Heart right ventricle (tissue), 16 donors: ENCODE data around the gene GMEB2. TPM values are rescaled to one million over a fixed set of nuclear protein-coding genes. Genes with fewer than 3 reads are reported as not detected.

Experiments
- ATAC-seq, 8 donors: fragments of 200-7000 bp; cut with Tn5 transposase; one replicate each; pipeline ENCODE4 v1.9.1; 2020; ENCODE audit warnings: mild to moderate bottlenecking in 8 of 8, moderate library complexity in 8 of 8, moderate number of reproducible peaks in 1 of 8
- DNase-seq, 2 donors: peaks; one replicate each; pipeline ENCODE4 v3.0.0-alpha.2; 2020
- H3K27ac ChIP-seq, 10 donors: fragments of 200-600 bp; sonication (generic) in 2 of 10; one replicate each; pipeline versions ENCODE4 v1.5.0 to v1.8.0; 2020 to 2022; ENCODE audit warnings: mild to moderate bottlenecking in 3 of 10
- H3K27me3 ChIP-seq, 7 donors: fragments of 200-600 bp; one replicate each; pipeline ENCODE4 v1.8.0; 2021 to 2022; ENCODE audit warnings: mild to moderate bottlenecking in 2 of 7
- H3K36me3 ChIP-seq, 9 donors: fragments of 200-600 bp; sonication (generic) in 1 of 9; one replicate each; pipeline versions ENCODE4 v1.5.0 to v1.8.0; 2020 to 2022; ENCODE audit warnings: mild to moderate bottlenecking in 2 of 9
- H3K4me1 ChIP-seq, 9 donors: fragments of 200-600 bp; sonication (generic) in 1 of 9; one replicate each; pipeline versions ENCODE4 v1.5.0 to v1.8.0; 2020 to 2022; ENCODE audit warnings: mild to moderate bottlenecking in 4 of 9
- H3K4me3 ChIP-seq, 10 donors: fragments of 200-600 bp; sonication (generic) in 2 of 10; one replicate each; pipeline versions ENCODE4 v1.5.0 to v1.8.0; 2020 to 2022; ENCODE audit warnings: mild to moderate bottlenecking in 7 of 10, moderate library complexity in 2 of 10
- H3K9me3 ChIP-seq, 11 donors: fragments of 200-600 bp in 10 of 11; sonication (generic) in 2 of 11; one replicate each; pipeline versions ENCODE4 v1.5.0 to v1.8.0; 2013 to 2022; ENCODE audit warnings: mild to moderate bottlenecking in 2 of 11, control low read depth in 1 of 11, moderate library complexity in 1 of 11
- WGBS, 2 donors: extraction: QIAGEN DNeasy Blood & Tissue Kit; methylation state at CpG; one replicate each; pipeline ENCODE4 v1.1.7; 2013; ENCODE audit warnings: inconsistent platforms in 1 of 2; 5-methylcytosine and 5-hydroxymethylcytosine counted together
- intact Hi-C, 10 donors: fragments of 100-400 bp; cut with DNase I; formaldehyde crosslinking; loops; one replicate each; pipeline versions ENCODE4 v1.11.1 to v1.14.2; 2022
- polyA plus RNA-seq, 2 donors: library from polyadenylated mRNA; stranded (reverse); fragments of 200-250 nt; gene quantifications; one replicate each; pipeline ENCODE4 v1.2.3, GENCODE V29; 2013
- total RNA-seq, 10 donors: library from RNA; stranded (reverse); fragmentation: NEBNext Ultra II Directional in 3 of 10; extraction: Animal tissue kit (Norgen Biotek cat#: 25700) in 3 of 10; gene quantifications; one replicate each; pipeline versions ENCODE4 v1.2.1 to v1.2.4, GENCODE V29; 2021 to 2023
- TF ChIP-seq, protein P1 (sequence below), 9 donors: fragments of 200-600 bp; sonication (generic) in 2 of 9; IDR thresholded peaks; one replicate each; pipeline versions ENCODE4 v1.5.0 to v1.8.0; 2021 to 2022; ENCODE audit warnings: antibody characterized with exemption in 9 of 9, mild to moderate bottlenecking in 5 of 9, moderate library complexity in 1 of 9
- donor health status: Arrhythmogenic right ventricular cardiomyopathy.
- donor health status: ischemic (EF 13 %, LVEDD 7.1; RV severe dilation, severe dysfunction).
- donor health status: healthy with polysubstance abuse.
- donor health status: DM: no; HTN: yes; CAD: no.
- donor health status: DM: no; HTN: no; CAD: no.
- donor health status: ischemic (EF 25% LVEDD 6.9; RV normal size, moderate dysfunction).
- donor health status: ischemic (EF 25% LVEDD 5.7; RV mildly dilated, moderate dysfunction).
- donor health status: healthy.
- donor health status: DM: yes; HTN: yes; CAD: no.
- donor health status: Ischemic cardiomyopathy.
- donor health status: ischemic (EF 35%, LVEDD 5.7; RV mildly dilated, moderate dysfunction).
- donor health status: nonischemic (EF 11% LVEDD 7.7; RV severe dilation, severe dysfunction).
- donor health status: DM: yes; HTN: yes; CAD: no.
- donor health status: PGD.
- donor health status: ischemic (EF 29% LVEDD 5.4; RV normal size, mild dysfunction).
- donor health status: nonischemic (EF 23%, LVEDD 6.1; RV moderate dilation, normal function).

GMEB2 gene
- total and polyA plus RNA-seq, 12 donors, result 4.9 to 8.2 (median 5.9) TPM

DNA sequence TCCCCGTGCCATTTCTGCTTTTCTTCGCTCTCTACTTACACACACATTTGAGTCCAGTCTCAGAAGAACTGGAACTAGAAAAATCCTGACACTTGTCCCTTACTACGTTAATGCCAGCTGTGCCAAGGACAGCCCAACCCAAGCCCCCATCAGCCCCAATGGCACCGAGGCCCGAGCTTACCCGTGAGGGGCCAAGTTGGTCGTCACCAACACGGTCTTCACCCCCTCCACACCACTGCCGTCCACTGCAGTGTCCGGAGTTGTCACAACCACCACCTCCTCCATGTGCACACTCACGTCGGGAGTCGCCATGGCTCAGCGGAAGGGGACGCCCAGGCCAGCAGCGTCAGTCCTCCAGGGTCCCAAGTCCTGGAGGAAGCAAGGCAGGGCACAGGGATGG, 7.8 kb downstream of the GMEB2 start:
- ATAC-seq (no peak), DNase-seq (no peak)
- no peaks in the 10 kb centered on the region for H3K9me3 ChIP-seq
- 93% methylated on average over 16 of the region's 16 CpGs for WGBS, 2 donors
- no peaks in the 10 kb centered on the region for H3K4me1 ChIP-seq
- intact Hi-C loops, result loop anchor here in 1 of 10 donors (5.0 kb wide), 1 partner anchor 292 kb away; no protein-coding TSS in a partner anchor
- no peaks in the 10 kb centered on the region for H3K27me3 ChIP-seq
- H3K36me3 ChIP-seq, result peaks cover 0 to 60% (median 5%) of the 10 kb centered on the region in 9 donors
- no peak overlapping the region for H3K4me3 ChIP-seq
- TF ChIP-seq, protein P1, sequence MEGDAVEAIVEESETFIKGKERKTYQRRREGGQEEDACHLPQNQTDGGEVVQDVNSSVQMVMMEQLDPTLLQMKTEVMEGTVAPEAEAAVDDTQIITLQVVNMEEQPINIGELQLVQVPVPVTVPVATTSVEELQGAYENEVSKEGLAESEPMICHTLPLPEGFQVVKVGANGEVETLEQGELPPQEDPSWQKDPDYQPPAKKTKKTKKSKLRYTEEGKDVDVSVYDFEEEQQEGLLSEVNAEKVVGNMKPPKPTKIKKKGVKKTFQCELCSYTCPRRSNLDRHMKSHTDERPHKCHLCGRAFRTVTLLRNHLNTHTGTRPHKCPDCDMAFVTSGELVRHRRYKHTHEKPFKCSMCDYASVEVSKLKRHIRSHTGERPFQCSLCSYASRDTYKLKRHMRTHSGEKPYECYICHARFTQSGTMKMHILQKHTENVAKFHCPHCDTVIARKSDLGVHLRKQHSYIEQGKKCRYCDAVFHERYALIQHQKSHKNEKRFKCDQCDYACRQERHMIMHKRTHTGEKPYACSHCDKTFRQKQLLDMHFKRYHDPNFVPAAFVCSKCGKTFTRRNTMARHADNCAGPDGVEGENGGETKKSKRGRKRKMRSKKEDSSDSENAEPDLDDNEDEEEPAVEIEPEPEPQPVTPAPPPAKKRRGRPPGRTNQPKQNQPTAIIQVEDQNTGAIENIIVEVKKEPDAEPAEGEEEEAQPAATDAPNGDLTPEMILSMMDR (IDR thresholded peaks at IDR 0.05), result no peak
- H3K27ac ChIP-seq, result no peak overlapping the region

DNA sequence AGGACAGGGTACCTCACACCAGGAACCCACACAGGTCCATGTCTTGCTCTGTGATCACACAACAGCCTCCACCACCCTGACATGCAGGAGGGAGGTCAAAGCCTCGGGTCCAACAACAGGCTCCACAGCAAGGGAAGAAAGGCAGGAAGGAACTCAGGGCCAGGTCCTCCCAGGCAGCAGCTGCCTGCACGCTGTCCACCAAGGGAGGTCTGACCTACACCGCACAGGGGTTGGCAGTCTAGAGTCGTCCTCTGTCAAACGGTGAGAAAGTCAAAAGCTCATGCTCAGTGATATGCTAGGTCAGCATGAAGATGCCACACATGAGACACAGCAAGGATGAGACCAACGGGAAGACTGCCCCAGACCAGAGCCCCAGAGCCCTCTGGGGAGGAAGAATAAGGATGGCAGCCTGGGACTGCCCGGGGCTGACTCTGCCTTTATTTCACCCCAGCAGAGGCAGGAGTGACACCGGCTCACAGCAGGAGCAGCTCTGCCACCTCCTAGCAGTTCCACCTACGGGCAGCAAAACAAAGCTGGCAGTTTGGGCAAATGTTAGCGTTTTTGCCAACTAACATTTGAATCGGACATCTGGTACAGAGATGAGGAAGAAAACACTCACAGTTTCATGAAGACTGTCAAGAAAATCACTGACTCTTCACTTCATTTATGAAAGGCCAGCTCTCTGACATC, 8.5 kb downstream of the GMEB2 start:
- Histone ChIP-seq H3K36me3 (peaks cover 0 to 65% (median 5%) of the 10 kb centered on the region in 9 donors), H3K27ac (no peak overlapping the region), H3K4me1 (peaks cover 0 to 3% (median 0%) of the 10 kb centered on the region in 9 donors), H3K27me3 (no peaks in the 10 kb centered on the region), H3K4me3 (no peak overlapping the region), H3K9me3 (no peaks in the 10 kb centered on the region)
- TF ChIP-seq, protein P1 (IDR thresholded peaks at IDR 0.05), result no peak
- intact Hi-C loops, result loop anchor here in 1 of 10 donors (5.0 kb wide), 1 partner anchor 291 kb away; no protein-coding TSS in a partner anchor
- WGBS, 2 donors, result 81 to 86% methylated on average over 11 of the region's 11 CpGs
- no peak for ATAC-seq
- DNase-seq, result no peak

DNA sequence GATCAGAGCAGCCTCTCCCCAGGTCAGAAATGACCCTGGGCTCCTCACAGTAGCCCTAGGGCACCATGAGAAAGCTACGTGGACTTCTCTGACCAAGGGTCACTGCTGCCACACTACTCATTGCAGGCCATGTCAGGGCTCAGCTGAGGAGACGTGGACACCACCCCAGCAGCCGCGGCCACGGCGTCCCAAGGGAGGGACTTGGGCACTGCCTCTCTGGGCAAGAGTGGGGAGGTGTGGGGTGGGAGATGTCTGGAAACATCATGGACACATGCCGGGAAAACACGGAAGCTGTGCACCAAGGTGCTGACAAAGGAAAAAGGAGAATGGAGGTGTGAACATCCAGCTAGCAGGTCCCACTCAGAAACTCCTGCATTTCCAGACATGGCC, 9.0 kb downstream of the GMEB2 start:
- WGBS, 2 donors, result 89 to 94% methylated on average over 8 of the region's 8 CpGs

DNA sequence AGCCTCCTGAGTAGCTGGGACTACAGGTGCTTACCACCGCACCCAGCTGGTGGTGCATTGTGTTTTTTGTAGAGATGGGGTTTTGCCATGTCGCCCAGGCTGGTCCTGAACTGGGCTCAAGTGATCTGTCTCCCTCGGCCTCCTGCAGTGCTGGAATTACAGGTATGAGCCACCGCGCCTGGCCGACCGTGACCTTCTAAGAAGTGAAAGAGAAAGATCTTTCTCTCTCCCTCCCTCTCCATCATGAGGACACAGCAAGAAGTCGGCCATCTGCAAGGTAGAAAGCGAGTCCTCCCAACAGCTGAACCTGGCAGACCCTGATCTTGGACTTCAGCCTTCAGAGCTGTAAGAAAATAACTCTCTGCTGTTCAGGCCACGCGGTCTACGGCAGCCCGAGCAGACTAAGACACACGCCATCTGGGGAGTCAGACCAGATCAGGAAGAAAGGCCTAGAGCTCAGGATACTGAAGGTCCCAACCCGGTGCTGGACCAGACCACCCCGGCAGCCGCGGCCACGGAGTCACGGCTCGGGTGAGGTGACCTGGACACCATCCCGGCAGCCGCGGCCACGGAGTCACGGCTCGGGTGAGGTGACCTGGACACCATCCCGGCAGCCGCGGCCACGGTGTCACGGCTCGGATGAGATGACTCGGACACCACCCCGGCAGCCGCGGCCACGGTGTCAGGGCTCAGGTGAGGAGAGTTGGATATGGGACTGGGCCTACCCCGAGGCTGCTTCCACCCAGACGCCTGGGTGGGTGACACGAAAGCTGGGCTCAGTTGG, 9.6 kb downstream of the GMEB2 start:
- ATAC-seq, result peak in 2 of 8 donors; percentile 27 to 28
- Histone ChIP-seq H3K9me3 (no peaks in the 10 kb centered on the region), H3K4me3 (no peak overlapping the region), H3K36me3 (peaks cover 0 to 68% (median 5%) of the 10 kb centered on the region in 9 donors), H3K27me3 (no peaks in the 10 kb centered on the region), H3K27ac (no peak overlapping the region), H3K4me1 (peaks cover 0 to 14% (median 0%) of the 10 kb centered on the region in 9 donors)
- WGBS, 2 donors, result 95 to 97% methylated on average over 41 of the region's 41 CpGs
- no peak for DNase-seq
- intact Hi-C loops, result loop anchor here in 1 of 10 donors (5.0 kb wide), 1 partner anchor 290 kb away; no protein-coding TSS in a partner anchor
- TF ChIP-seq, protein P1 (IDR thresholded peaks at IDR 0.05), result no peak

More for the DNA sequence above, 9.0 kb downstream of the GMEB2 start:
- peak in 1 of 8 donors; percentile 6 for ATAC-seq
- no peak for DNase-seq
- Histone ChIP-seq H3K27ac (no peak overlapping the region), H3K36me3 (peaks cover 0 to 66% (median 5%) of the 10 kb centered on the region in 9 donors), H3K4me3 (no peak overlapping the region), H3K9me3 (no peaks in the 10 kb centered on the region), H3K4me1 (peaks cover 0 to 9% (median 0%) of the 10 kb centered on the region in 9 donors), H3K27me3 (no peaks in the 10 kb centered on the region)
- TF ChIP-seq, protein P1 (IDR thresholded peaks at IDR 0.05), result no peak
- intact Hi-C loops, result loop anchor here in 1 of 10 donors (5.0 kb wide), 1 partner anchor 291 kb away; no protein-coding TSS in a partner anchor
